SK-N-SH treated with all-trans-retinoic acid at 6 μM for 48 hours (cell line): ENCODE data around the gene CARD14.

Experiments used
- ATAC-seq: fragments of 200-7000 bp; cut with Tn5 transposase; 3 replicates; pipeline ENCODE4 v1.9.1; 2020; ENCODE audit warnings: mild to moderate bottlenecking, moderate library complexity
- ARNTL ChIP-seq: fragments of 450-650 bp; formaldehyde crosslinking; IDR thresholded peaks from 2 replicates; pipeline ENCODE4 v1.5.0; 2020; ENCODE audit warnings: low read depth, mild to moderate bottlenecking, moderate library complexity, borderline replicate concordance
- BACH2 ChIP-seq: fragments of 250-450 bp; sonication (Bioruptor Pico); IDR thresholded peaks from 2 replicates; pipeline ENCODE4 v1.9.0; 2021; ENCODE audit warnings: mild to moderate bottlenecking, borderline replicate concordance
- CSDC2 ChIP-seq: fragments of 250-450 bp; sonication (Bioruptor Pico); IDR thresholded peaks from 2 replicates; pipeline ENCODE4 v1.5.0; 2020; ENCODE audit warnings: mild to moderate bottlenecking, moderate library complexity
- ESRRG ChIP-seq: fragments of 250-450 bp; sonication (Bioruptor Pico); IDR thresholded peaks from 2 replicates; pipeline ENCODE4 v1.6.1; 2021; ENCODE audit warnings: mild to moderate bottlenecking
- GLIS3 ChIP-seq: fragments of 250-450 bp; sonication (Bioruptor Pico); IDR thresholded peaks from 2 replicates; pipeline ENCODE4 v1.5.0; 2020; ENCODE audit warnings: mild to moderate bottlenecking, moderate library complexity
- ISL1 ChIP-seq: fragments of 250-450 bp; sonication (Bioruptor Pico); IDR thresholded peaks from 2 replicates; pipeline ENCODE4 v2.1.2; 2022; ENCODE audit warnings: mild to moderate bottlenecking, moderate library complexity
- OSR1 ChIP-seq: fragments of 250-450 bp; sonication (Bioruptor Pico); IDR thresholded peaks from 2 replicates; pipeline ENCODE4 v1.8.0; 2022; ENCODE audit warnings: moderate library complexity, mild to moderate bottlenecking, inconsistent platforms
- PPARA ChIP-seq: fragments of 250-450 bp; sonication (Bioruptor Pico); IDR thresholded peaks from 2 replicates; pipeline ENCODE4 v1.5.0; 2020; ENCODE audit warnings: mild to moderate bottlenecking, borderline replicate concordance
- RARB ChIP-seq: fragments of 250-450 bp; sonication (Bioruptor Pico); IDR thresholded peaks from 2 replicates; pipeline ENCODE4 v1.8.0; 2021; ENCODE audit warnings: mild to moderate bottlenecking, moderate library complexity
- SNAI2 ChIP-seq: fragments of 250-450 bp; sonication (Bioruptor Pico); IDR thresholded peaks from 2 replicates; pipeline ENCODE4 v1.5.0; 2020; ENCODE audit warnings: mild to moderate bottlenecking, moderate library complexity
- TCF4 ChIP-seq: fragments of 250-450 bp; sonication (Bioruptor Pico); IDR thresholded peaks from 2 replicates; pipeline ENCODE4 v1.8.0; 2021; ENCODE audit warnings: mild to moderate bottlenecking, moderate library complexity, borderline replicate concordance
- TOX ChIP-seq: fragments of 250-450 bp; sonication (Bioruptor Pico); IDR thresholded peaks from 2 replicates; pipeline ENCODE4 v1.8.0; 2021; ENCODE audit warnings: mild to moderate bottlenecking, moderate library complexity, borderline replicate concordance
- ZC3H10 ChIP-seq: fragments of 250-450 bp; sonication (Bioruptor Pico); IDR thresholded peaks from 2 replicates; pipeline ENCODE4 v1.5.1; 2021; ENCODE audit warnings: mild to moderate bottlenecking, moderate library complexity
- ZFP3 ChIP-seq: fragments of 250-450 bp; sonication (Bioruptor Pico); IDR thresholded peaks from 2 replicates; pipeline ENCODE4 v1.5.0; 2020; ENCODE audit warnings: mild to moderate bottlenecking, moderate library complexity
- ZFP30 ChIP-seq: fragments of 450-650 bp; formaldehyde crosslinking; IDR thresholded peaks from 2 replicates; pipeline ENCODE4 v1.5.0; 2022; ENCODE audit warnings: mild to moderate bottlenecking, moderate library complexity
- ZNF565 ChIP-seq: fragments of 450-650 bp; formaldehyde crosslinking; conservative IDR thresholded peaks from 2 replicates; pipeline ENCODE4 v1.5.0; 2020; ENCODE audit warnings: low read depth, mild to moderate bottlenecking, moderate library complexity
- ZNF70 ChIP-seq: fragments of 450-650 bp; formaldehyde crosslinking; IDR thresholded peaks from 2 replicates; pipeline ENCODE4 v1.5.0; 2020; ENCODE audit warnings: mild to moderate bottlenecking, moderate library complexity
- ZNF8 ChIP-seq: fragments of 450-650 bp; formaldehyde crosslinking; IDR thresholded peaks from 2 replicates; pipeline ENCODE4 v1.5.0; 2020; ENCODE audit warnings: mild to moderate bottlenecking, moderate library complexity
- TF ChIP-seq, protein P1 (sequence below): fragments of 250-450 bp; sonication (Bioruptor Pico); IDR thresholded peaks from 2 replicates; pipeline ENCODE4 v1.8.0; 2020; ENCODE audit warnings: mild to moderate bottlenecking, moderate library complexity, borderline replicate concordance
- TF ChIP-seq, protein P2 (sequence below): fragments of 250-450 bp; sonication (Bioruptor Pico); IDR thresholded peaks from 2 replicates; pipeline ENCODE4 v1.5.1; 2020; ENCODE audit warnings: low read depth, mild to moderate bottlenecking, moderate library complexity
- TF ChIP-seq, protein P3 (sequence below): fragments of 250-450 bp; sonication (Bioruptor Pico); IDR thresholded peaks from 2 replicates; pipeline ENCODE4 v1.5.1; 2021; ENCODE audit warnings: mild to moderate bottlenecking, moderate library complexity
- TF ChIP-seq, protein P4 (sequence below): fragments of 250-450 bp; sonication (Bioruptor Pico); IDR thresholded peaks from 2 replicates; pipeline ENCODE4 v1.8.0; 2021; ENCODE audit warnings: low read depth, mild to moderate bottlenecking, moderate library complexity, borderline replicate concordance
- TF ChIP-seq, protein P5 (sequence below): fragments of 250-450 bp; sonication (Bioruptor Pico); IDR thresholded peaks from 2 replicates; pipeline ENCODE4 v1.5.0; 2020; ENCODE audit warnings: mild to moderate bottlenecking, moderate library complexity

The CARD14 gene

DNA sequence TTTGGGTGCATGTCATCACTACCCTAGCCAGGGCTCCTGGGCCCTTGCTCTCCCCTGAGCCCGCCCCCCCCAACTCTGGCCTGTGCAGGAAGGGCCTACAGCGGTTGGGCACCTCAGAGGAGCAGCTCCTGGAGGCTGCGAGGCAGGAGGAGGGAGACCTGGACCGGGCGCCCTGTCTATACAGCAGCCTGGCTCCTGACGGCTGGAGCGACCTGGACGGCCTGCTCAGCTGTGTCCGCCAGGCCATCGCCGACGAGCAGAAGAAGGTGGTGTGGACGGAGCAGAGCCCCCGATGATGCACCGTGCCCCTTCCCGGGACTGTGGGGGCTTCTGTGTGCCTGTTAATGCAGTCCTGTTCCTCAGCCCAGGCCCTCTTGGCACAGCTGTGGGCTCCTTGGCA lies 38.2 kb downstream of the CARD14 start (continued):
- TF ChIP-seq, protein P1, sequence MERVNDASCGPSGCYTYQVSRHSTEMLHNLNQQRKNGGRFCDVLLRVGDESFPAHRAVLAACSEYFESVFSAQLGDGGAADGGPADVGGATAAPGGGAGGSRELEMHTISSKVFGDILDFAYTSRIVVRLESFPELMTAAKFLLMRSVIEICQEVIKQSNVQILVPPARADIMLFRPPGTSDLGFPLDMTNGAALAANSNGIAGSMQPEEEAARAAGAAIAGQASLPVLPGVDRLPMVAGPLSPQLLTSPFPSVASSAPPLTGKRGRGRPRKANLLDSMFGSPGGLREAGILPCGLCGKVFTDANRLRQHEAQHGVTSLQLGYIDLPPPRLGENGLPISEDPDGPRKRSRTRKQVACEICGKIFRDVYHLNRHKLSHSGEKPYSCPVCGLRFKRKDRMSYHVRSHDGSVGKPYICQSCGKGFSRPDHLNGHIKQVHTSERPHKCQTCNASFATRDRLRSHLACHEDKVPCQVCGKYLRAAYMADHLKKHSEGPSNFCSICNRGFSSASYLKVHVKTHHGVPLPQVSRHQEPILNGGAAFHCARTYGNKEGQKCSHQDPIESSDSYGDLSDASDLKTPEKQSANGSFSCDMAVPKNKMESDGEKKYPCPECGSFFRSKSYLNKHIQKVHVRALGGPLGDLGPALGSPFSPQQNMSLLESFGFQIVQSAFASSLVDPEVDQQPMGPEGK (CRISPR knock-in tag) = no peak

DNA sequence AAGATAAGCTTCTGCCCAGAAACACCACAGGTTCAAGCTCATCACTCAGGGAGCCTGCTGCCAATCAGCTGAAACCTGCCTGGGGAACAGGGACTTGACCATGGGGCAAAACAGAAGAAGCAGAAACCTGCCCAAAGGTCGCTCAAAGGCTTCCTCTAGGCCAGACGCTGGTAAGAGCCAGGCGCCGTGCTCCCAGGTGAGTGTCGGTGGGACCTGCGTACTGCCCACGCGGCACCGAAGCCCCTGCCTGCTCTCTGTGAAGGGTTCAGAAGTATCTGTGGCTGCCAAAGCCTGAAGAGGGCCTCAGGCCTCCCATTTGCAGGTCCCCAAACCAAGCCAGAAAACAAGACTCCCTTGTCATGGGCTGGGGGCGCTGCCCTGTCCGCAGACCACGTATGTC lies 39.9 kb downstream of the CARD14 start:
- no peak for ATAC-seq
- TF ChIP-seq ZFP3 (CRISPR knock-in tag) = no peak
- TF ChIP-seq, protein P2, sequence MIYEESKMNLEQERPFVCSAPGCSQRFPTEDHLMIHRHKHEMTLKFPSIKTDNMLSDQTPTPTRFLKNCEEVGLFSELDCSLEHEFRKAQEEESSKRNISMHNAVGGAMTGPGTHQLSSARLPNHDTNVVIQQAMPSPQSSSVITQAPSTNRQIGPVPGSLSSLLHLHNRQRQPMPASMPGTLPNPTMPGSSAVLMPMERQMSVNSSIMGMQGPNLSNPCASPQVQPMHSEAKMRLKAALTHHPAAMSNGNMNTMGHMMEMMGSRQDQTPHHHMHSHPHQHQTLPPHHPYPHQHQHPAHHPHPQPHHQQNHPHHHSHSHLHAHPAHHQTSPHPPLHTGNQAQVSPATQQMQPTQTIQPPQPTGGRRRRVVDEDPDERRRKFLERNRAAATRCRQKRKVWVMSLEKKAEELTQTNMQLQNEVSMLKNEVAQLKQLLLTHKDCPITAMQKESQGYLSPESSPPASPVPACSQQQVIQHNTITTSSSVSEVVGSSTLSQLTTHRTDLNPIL (CRISPR knock-in tag) = no peak
- TF ChIP-seq ZNF8 (CRISPR knock-in tag) = no peak
- no peak for TF ChIP-seq ZC3H10
- TF ChIP-seq ZFP30 (CRISPR knock-in tag) = no peak
- TF ChIP-seq OSR1 (CRISPR knock-in tag) = no peak
- TF ChIP-seq, protein P3, sequence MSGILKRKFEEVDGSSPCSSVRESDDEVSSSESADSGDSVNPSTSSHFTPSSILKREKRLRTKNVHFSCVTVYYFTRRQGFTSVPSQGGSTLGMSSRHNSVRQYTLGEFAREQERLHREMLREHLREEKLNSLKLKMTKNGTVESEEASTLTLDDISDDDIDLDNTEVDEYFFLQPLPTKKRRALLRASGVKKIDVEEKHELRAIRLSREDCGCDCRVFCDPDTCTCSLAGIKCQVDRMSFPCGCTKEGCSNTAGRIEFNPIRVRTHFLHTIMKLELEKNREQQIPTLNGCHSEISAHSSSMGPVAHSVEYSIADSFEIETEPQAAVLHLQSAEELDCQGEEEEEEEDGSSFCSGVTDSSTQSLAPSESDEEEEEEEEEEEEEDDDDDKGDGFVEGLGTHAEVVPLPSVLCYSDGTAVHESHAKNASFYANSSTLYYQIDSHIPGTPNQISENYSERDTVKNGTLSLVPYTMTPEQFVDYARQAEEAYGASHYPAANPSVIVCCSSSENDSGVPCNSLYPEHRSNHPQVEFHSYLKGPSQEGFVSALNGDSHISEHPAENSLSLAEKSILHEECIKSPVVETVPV = no peak
- TF ChIP-seq RARB (CRISPR knock-in tag) = no peak
- TF ChIP-seq, protein P4, sequence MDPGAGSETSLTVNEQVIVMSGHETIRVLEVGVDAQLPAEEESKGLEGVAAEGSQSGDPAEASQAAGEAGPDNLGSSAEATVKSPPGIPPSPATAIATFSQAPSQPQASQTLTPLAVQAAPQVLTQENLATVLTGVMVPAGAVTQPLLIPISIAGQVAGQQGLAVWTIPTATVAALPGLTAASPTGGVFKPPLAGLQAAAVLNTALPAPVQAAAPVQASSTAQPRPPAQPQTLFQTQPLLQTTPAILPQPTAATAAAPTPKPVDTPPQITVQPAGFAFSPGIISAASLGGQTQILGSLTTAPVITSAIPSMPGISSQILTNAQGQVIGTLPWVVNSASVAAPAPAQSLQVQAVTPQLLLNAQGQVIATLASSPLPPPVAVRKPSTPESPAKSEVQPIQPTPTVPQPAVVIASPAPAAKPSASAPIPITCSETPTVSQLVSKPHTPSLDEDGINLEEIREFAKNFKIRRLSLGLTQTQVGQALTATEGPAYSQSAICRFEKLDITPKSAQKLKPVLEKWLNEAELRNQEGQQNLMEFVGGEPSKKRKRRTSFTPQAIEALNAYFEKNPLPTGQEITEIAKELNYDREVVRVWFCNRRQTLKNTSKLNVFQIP = no peak
- no peak for TF ChIP-seq GLIS3 (CRISPR knock-in tag)
- TF ChIP-seq ISL1 = no peak
- TF ChIP-seq TCF4 (CRISPR knock-in tag) = no peak
- TF ChIP-seq SNAI2 (CRISPR knock-in tag) = no peak
- no peak for TF ChIP-seq ZNF565 (CRISPR knock-in tag)
- TF ChIP-seq PPARA = no peak
- TF ChIP-seq ZNF70 (CRISPR knock-in tag) = no peak

DNA sequence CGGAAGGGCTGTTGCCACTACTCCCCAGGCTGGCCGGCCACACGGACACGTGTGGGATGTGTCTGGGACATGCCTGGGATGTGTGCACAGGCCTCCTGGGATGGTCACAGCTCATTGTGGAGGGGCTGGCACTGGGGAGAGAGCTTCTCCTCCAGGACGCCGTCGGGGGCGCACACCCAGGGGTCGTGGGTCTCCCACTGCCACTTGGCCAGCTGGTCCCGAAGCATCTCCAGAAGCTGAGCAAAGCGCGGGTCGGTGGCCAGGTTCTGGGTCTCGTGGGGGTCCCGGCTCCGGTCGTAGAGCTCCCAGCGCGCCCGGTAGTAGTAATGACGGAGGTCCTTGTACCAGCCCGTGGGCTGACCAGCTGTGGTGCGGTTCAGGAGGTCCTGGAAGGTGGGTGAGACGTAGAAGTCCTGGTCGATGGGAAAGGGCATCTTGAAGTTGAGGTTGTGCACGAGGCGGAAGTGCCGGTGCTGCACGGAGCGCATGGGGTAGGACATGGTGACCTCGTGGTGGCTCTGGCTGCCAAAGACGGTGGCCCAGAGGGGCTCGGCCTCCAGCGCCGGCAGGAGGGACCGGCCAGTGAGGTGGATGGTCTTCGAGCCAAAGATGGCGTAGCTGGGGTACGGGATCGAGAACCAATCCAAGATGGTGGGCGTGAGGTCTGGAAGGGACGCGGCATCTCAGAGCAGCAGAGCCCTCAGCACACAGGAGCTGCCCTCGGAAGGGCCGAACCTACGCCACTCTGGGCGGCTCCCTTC lies 40.7 kb downstream of the CARD14 start:
- TF ChIP-seq ZNF70 (CRISPR knock-in tag) = no peak
- no peak for TF ChIP-seq OSR1 (CRISPR knock-in tag)
- TF ChIP-seq ZFP30 (CRISPR knock-in tag) = no peak
- TF ChIP-seq BACH2 = no peak
- no peak for TF ChIP-seq ESRRG
- no peak for TF ChIP-seq TOX
- TF ChIP-seq, protein P3 = no peak
- TF ChIP-seq ARNTL (CRISPR knock-in tag) = no peak
- no peak for TF ChIP-seq CSDC2 (CRISPR knock-in tag)
- no peak for TF ChIP-seq GLIS3 (CRISPR knock-in tag)
- TF ChIP-seq, protein P5, sequence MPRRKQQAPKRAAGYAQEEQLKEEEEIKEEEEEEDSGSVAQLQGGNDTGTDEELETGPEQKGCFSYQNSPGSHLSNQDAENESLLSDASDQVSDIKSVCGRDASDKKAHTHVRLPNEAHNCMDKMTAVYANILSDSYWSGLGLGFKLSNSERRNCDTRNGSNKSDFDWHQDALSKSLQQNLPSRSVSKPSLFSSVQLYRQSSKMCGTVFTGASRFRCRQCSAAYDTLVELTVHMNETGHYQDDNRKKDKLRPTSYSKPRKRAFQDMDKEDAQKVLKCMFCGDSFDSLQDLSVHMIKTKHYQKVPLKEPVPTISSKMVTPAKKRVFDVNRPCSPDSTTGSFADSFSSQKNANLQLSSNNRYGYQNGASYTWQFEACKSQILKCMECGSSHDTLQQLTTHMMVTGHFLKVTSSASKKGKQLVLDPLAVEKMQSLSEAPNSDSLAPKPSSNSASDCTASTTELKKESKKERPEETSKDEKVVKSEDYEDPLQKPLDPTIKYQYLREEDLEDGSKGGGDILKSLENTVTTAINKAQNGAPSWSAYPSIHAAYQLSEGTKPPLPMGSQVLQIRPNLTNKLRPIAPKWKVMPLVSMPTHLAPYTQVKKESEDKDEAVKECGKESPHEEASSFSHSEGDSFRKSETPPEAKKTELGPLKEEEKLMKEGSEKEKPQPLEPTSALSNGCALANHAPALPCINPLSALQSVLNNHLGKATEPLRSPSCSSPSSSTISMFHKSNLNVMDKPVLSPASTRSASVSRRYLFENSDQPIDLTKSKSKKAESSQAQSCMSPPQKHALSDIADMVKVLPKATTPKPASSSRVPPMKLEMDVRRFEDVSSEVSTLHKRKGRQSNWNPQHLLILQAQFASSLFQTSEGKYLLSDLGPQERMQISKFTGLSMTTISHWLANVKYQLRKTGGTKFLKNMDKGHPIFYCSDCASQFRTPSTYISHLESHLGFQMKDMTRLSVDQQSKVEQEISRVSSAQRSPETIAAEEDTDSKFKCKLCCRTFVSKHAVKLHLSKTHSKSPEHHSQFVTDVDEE (CRISPR knock-in tag) = no peak
- no peak for TF ChIP-seq ZC3H10
- no peak for TF ChIP-seq RARB (CRISPR knock-in tag)
- TF ChIP-seq SNAI2 (CRISPR knock-in tag) = no peak
- no peak for TF ChIP-seq TCF4 (CRISPR knock-in tag)
- TF ChIP-seq, protein P4 = no peak
- TF ChIP-seq, protein P1 (CRISPR knock-in tag) = no peak
- no peak for ATAC-seq
